ENCODE results near the gene RASA3. TPM values are rescaled to one million over a fixed set of nuclear protein-coding genes. Genes with fewer than 3 reads are reported as not detected.

Gene RASA3
- total RNA-seq, 1 experiment from 2014 or later, result 9.1 TPM

- ChIA-PET CTCF (no interaction called here), POLR2A (no interaction called here)
- TF ChIP-seq, protein P1, sequence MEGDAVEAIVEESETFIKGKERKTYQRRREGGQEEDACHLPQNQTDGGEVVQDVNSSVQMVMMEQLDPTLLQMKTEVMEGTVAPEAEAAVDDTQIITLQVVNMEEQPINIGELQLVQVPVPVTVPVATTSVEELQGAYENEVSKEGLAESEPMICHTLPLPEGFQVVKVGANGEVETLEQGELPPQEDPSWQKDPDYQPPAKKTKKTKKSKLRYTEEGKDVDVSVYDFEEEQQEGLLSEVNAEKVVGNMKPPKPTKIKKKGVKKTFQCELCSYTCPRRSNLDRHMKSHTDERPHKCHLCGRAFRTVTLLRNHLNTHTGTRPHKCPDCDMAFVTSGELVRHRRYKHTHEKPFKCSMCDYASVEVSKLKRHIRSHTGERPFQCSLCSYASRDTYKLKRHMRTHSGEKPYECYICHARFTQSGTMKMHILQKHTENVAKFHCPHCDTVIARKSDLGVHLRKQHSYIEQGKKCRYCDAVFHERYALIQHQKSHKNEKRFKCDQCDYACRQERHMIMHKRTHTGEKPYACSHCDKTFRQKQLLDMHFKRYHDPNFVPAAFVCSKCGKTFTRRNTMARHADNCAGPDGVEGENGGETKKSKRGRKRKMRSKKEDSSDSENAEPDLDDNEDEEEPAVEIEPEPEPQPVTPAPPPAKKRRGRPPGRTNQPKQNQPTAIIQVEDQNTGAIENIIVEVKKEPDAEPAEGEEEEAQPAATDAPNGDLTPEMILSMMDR (IDR thresholded peaks at IDR 0.05; ENCODE audit: unreplicated experiment), result no peak
- BruUV-seq (replicated peaks), result no TSS peak
- Mint-ChIP-seq H3K4me1 (ENCODE audit: insufficient read depth, unreplicated experiment) (peaks cover 23% of the 10 kb centered on the region), H3K9me3 (ENCODE audit: unreplicated experiment) (no peaks in the 10 kb centered on the region), H3K36me3 (ENCODE audit: insufficient read depth, unreplicated experiment) (peaks cover 4% of the 10 kb centered on the region), H3K27me3 (ENCODE audit: insufficient read depth, unreplicated experiment) (no peaks in the 10 kb centered on the region), H3K4me3 (ENCODE audit: unreplicated experiment) (no peak overlapping the region), H3K27ac (ENCODE audit: low read depth, unreplicated experiment) (no peak overlapping the region)
- intact Hi-C loops (cut with micrococcal nuclease), result no loop called here
- no peak for DNase-seq (ENCODE audit: unreplicated experiment)
Observed at GRCh38 chr13:114122127-114122511, 10.3 kb downstream of the RASA3 start.

GRCh38 chr13:114121496-114122126, 10.8 kb downstream of the RASA3 start:
- no peak for DNase-seq (ENCODE audit: unreplicated experiment)
- ChIA-PET CTCF (no interaction called here), POLR2A (no interaction called here)
- Mint-ChIP-seq H3K4me1 (ENCODE audit: insufficient read depth, unreplicated experiment) (peaks cover 18% of the 10 kb centered on the region), H3K9me3 (ENCODE audit: unreplicated experiment) (no peaks in the 10 kb centered on the region), H3K27me3 (ENCODE audit: insufficient read depth, unreplicated experiment) (no peaks in the 10 kb centered on the region), H3K27ac (ENCODE audit: low read depth, unreplicated experiment) (no peak overlapping the region), H3K36me3 (ENCODE audit: insufficient read depth, unreplicated experiment) (peaks cover 4% of the 10 kb centered on the region), H3K4me3 (ENCODE audit: unreplicated experiment) (no peak overlapping the region)
- no TSS peak for BruUV-seq (replicated peaks)
- TF ChIP-seq, protein P1 (IDR thresholded peaks at IDR 0.05; ENCODE audit: unreplicated experiment), result no peak
- intact Hi-C loops (cut with micrococcal nuclease), result no loop called here

DNA sequence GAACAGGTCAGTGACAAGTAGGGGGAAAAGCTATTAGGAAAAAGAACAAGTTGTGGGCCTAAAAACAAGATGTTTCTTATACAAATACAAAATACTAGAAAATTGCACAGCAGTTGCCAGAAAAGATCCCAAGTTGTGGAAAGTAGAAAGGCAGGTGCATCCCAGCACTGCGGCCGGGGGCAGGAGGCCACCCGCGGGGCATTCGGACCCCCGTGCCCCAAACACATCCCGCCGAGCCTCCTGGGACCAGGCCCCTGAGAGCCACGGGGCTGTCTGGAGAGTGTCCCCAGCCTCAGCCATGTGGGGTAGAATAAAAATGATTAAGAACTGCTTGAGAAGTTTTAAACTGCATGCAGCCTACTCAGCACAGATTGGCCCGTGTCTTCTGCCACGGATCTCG, 11.4 kb downstream of the RASA3 start:
- no peak overlapping the region for H3K4me3 Mint-ChIP-seq (ENCODE audit: unreplicated experiment)
- TF ChIP-seq, protein P1 (IDR thresholded peaks at IDR 0.05; ENCODE audit: unreplicated experiment), result no peak
- H3K9me3 Mint-ChIP-seq (ENCODE audit: unreplicated experiment), result no peaks in the 10 kb centered on the region
- ChIA-PET POLR2A (no interaction called here), CTCF (no interaction called here)
- no TSS peak for BruUV-seq (replicated peaks)
- peaks cover 13% of the 10 kb centered on the region for H3K4me1 Mint-ChIP-seq (ENCODE audit: insufficient read depth, unreplicated experiment)
- H3K27me3 Mint-ChIP-seq (ENCODE audit: insufficient read depth, unreplicated experiment), result no peaks in the 10 kb centered on the region
- DNase-seq (ENCODE audit: unreplicated experiment), result no peak
- peaks cover 4% of the 10 kb centered on the region for H3K36me3 Mint-ChIP-seq (ENCODE audit: insufficient read depth, unreplicated experiment)
- peak overlapping the region; percentile 35 for H3K27ac Mint-ChIP-seq (ENCODE audit: low read depth, unreplicated experiment)
- intact Hi-C loops (cut with micrococcal nuclease), result no loop called here

- H3K27ac Mint-ChIP-seq (ENCODE audit: low read depth, unreplicated experiment), result peak overlapping the region; percentile 35
- BruUV-seq (replicated peaks), result no TSS peak
- H3K9me3 Mint-ChIP-seq (ENCODE audit: unreplicated experiment), result no peaks in the 10 kb centered on the region
- CTCF ChIA-PET, result no interaction called here
- intact Hi-C loops (cut with micrococcal nuclease), result no loop called here
- POLR2A ChIA-PET, result no interaction called here
- H3K36me3 Mint-ChIP-seq (ENCODE audit: insufficient read depth, unreplicated experiment), result peaks cover 4% of the 10 kb centered on the region
- TF ChIP-seq, protein P1 (IDR thresholded peaks at IDR 0.05; ENCODE audit: unreplicated experiment), result no peak
- DNase-seq (ENCODE audit: unreplicated experiment), result no peak
- peaks cover 14% of the 10 kb centered on the region for H3K4me1 Mint-ChIP-seq (ENCODE audit: insufficient read depth, unreplicated experiment)
- peak overlapping the region; percentile 14 for H3K4me3 Mint-ChIP-seq (ENCODE audit: unreplicated experiment)
- no peaks in the 10 kb centered on the region for H3K27me3 Mint-ChIP-seq (ENCODE audit: insufficient read depth, unreplicated experiment)
Observed at GRCh38 chr13:114120591-114121011, 11.8 kb downstream of the RASA3 start.

All from MCF 10A (cell line).